Ishikawa (cell line): ENCODE measurements around the gene MUS81.

Experiments
- CEBPB ChIP-seq: IDR thresholded peaks from 2 replicates; pipeline ENCODE4 v1.6.1; 2012
- CREB1 ChIP-seq: IDR thresholded peaks from 2 replicates; pipeline ENCODE4 v1.6.1; 2012; ENCODE audit warnings: low read depth
- EGR1 ChIP-seq: IDR thresholded peaks from 2 replicates; pipeline ENCODE4 v1.6.1; 2012
- EP300 ChIP-seq: IDR thresholded peaks from 2 replicates; pipeline ENCODE4 v1.6.1; 2012; ENCODE audit warnings: borderline replicate concordance
- FOXM1 ChIP-seq: IDR thresholded peaks from 2 replicates; pipeline ENCODE4 v1.6.1; 2012; ENCODE audit warnings: low read depth, borderline replicate concordance
- NFIC ChIP-seq: IDR thresholded peaks from 2 replicates; pipeline ENCODE4 v1.6.1; 2012
- RAD21 ChIP-seq: IDR thresholded peaks from 2 replicates; pipeline ENCODE4 v1.6.1; 2012; ENCODE audit warnings: low read depth
- REST ChIP-seq: IDR thresholded peaks from 2 replicates; pipeline ENCODE4 v1.6.1; 2012; ENCODE audit warnings: low read depth, mild to moderate bottlenecking
- TAF1 ChIP-seq: IDR thresholded peaks from 2 replicates; pipeline ENCODE4 v1.6.1; 2012; ENCODE audit warnings: low read depth, mild to moderate bottlenecking
- TCF12 ChIP-seq: IDR thresholded peaks from 2 replicates; pipeline ENCODE4 v1.6.1; 2012; ENCODE audit warnings: low read depth
- TEAD4 ChIP-seq: IDR thresholded peaks from 2 replicates; pipeline ENCODE4 v1.6.1; 2012
- YY1 ChIP-seq: IDR thresholded peaks from 2 replicates; pipeline ENCODE4 v1.6.1; 2012; ENCODE audit warnings: low read depth
- ZBTB7A ChIP-seq: IDR thresholded peaks from 2 replicates; pipeline ENCODE4 v1.6.1; 2012; ENCODE audit warnings: low read depth
- TF ChIP-seq, protein P1 (sequence below): IDR thresholded peaks from 2 replicates; pipeline ENCODE4 v1.6.1; 2012
- TF ChIP-seq, protein P2 (sequence below): IDR thresholded peaks from 2 replicates; pipeline ENCODE4 v1.6.1; 2012

Gene MUS81, protein sequence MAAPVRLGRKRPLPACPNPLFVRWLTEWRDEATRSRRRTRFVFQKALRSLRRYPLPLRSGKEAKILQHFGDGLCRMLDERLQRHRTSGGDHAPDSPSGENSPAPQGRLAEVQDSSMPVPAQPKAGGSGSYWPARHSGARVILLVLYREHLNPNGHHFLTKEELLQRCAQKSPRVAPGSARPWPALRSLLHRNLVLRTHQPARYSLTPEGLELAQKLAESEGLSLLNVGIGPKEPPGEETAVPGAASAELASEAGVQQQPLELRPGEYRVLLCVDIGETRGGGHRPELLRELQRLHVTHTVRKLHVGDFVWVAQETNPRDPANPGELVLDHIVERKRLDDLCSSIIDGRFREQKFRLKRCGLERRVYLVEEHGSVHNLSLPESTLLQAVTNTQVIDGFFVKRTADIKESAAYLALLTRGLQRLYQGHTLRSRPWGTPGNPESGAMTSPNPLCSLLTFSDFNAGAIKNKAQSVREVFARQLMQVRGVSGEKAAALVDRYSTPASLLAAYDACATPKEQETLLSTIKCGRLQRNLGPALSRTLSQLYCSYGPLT

DNA sequence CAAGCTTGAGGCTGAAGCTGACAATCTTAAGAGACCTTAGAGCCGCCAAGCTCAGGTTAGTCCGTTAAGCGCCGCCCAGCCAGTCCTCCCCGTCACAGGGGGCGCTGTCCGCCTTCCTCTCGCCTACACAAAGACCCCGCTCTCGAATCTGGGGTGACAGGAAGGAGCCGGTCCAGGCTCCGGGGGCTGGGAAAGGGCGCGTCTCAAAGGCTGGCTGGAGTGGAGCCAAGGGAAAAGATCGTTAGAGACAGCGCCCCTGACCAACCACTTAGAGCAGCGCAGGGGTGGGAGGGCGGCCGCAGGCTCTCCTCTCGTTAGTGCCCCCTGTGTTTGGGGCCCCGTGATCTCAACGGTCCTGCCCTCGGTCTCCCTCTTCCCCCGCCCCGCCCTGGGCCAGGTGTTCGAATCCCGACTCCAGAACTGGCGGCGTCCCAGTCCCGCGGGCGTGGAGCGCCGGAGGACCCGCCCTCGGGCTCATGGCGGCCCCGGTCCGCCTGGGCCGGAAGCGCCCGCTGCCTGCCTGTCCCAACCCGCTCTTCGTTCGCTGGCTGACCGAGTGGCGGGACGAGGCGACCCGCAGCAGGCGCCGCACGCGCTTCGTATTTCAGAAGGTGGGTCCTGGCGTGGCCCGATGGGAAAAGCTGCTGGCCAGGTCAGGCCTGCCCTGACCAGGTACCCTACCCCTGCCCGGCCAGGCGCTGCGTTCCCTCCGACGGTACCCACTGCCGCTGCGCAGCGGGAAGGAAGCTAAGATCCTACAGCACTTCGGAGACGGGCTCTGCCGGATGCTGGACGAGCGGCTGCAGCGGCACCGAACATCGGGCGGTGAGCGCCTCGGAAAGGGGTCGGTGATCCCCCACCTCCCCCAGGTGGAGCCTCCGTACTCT is at the start of gene MUS81:
TSS of gene MUS81 (plus strand) at position 156 of the 887 bp plus-strand sequence. CDS start at position 477, 321 bp downstream.
- TF ChIP-seq EP300 (no peak; the same call in 1 of the 2 replicates), CREB1 (no peak), ZBTB7A (peak; percentile 60), YY1 (peak; percentile 83), NFIC (peak; percentile 87), RAD21 (peak; percentile 8; the same call in 1 of the 2 replicates), REST (no peak), EGR1 (peak; percentile 37), CEBPB (no peak), TAF1 (peak; percentile 76), TCF12 (no peak; the same call in none of the 2 replicates)
- TF ChIP-seq, protein P1, sequence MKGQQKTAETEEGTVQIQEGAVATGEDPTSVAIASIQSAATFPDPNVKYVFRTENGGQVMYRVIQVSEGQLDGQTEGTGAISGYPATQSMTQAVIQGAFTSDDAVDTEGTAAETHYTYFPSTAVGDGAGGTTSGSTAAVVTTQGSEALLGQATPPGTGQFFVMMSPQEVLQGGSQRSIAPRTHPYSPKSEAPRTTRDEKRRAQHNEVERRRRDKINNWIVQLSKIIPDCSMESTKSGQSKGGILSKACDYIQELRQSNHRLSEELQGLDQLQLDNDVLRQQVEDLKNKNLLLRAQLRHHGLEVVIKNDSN: peak; percentile 22; the same call in 1 of the 2 replicates
- TF ChIP-seq, protein P2, sequence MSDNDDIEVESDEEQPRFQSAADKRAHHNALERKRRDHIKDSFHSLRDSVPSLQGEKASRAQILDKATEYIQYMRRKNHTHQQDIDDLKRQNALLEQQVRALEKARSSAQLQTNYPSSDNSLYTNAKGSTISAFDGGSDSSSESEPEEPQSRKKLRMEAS: peak; percentile 44

- no peak for TF ChIP-seq CEBPB
- TF ChIP-seq, protein P1: no peak
- TF ChIP-seq FOXM1: no peak
- TF ChIP-seq TAF1: no peak
- no peak for TF ChIP-seq EP300
- TF ChIP-seq REST: no peak
- no peak for TF ChIP-seq ZBTB7A
- TF ChIP-seq NFIC: no peak
- no peak for TF ChIP-seq CREB1
- no peak for TF ChIP-seq RAD21
- TF ChIP-seq, protein P2: no peak
- no peak for TF ChIP-seq TEAD4
- TF ChIP-seq TCF12: no peak
- no peak for TF ChIP-seq EGR1
- TF ChIP-seq YY1: no peak
Measured at GRCh38 chr11:65811764-65812475, 48.3 kb upstream of the MUS81 start.

DNA sequence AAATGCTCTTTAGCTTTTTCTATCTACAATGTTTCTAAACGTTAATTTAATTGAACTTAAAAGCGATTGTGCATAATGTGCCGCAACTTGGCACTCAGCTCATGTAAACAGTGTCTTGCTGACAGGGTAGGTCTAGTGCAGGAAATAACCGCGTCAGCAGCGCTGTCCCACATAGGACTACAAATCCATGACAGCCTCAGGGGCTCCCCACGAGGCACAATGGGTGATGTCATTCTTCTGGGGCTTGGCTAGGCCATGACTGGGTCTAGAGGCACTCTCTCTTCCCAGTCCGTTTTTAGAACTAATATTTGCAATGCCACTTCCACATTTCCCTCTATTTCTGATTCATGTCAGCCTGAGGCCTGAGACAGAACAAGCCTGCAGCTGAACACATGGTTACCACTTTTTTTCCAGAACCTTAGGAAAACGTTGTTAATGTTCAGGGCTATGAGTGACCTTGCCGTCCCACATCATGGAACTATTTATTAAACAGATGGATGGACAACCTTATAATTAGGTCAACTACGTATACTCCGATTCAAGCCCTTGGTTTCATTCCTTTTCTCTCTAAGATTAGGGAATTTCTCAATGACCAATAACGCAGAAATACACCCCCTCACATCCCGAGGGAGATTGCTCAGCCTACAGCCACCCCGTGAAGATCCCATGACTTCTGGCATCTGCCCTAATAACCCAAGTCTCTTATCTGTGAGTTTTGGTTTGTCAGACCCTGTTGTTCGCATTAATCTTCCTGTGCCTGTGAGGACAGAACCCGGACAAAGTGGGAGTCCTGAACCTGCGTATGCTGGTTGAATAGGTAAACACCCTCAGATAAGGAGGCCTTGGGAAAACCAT is 45.9 kb upstream of the MUS81 start:
- TF ChIP-seq, protein P1: no peak
- TF ChIP-seq REST: no peak
- no peak for TF ChIP-seq TEAD4
- no peak for TF ChIP-seq EP300
- no peak for TF ChIP-seq NFIC
- TF ChIP-seq CREB1: no peak
- no peak for TF ChIP-seq EGR1
- no peak for TF ChIP-seq RAD21
- TF ChIP-seq FOXM1: no peak
- no peak for TF ChIP-seq TCF12
- TF ChIP-seq, protein P2: no peak
- no peak for TF ChIP-seq YY1
- no peak for TF ChIP-seq ZBTB7A
- no peak for TF ChIP-seq CEBPB
- TF ChIP-seq TAF1: no peak
